Stimulated activated CD8-positive, alpha-beta memory T cell treated with anti-CD3 and anti-CD28 coated beads, Interleukin-15, amount 100 ng/mL, for 4 hours (primary cell): ENCODE results near the gene CSAG2.

ENCODE experiments used
- DNase-seq, 2 donors: peaks; one replicate each; pipeline ENCODE4 v3.0.0-alpha.2; 2020; ENCODE audit warnings: low read depth in 2 of 2

Gene CSAG2

DNA sequence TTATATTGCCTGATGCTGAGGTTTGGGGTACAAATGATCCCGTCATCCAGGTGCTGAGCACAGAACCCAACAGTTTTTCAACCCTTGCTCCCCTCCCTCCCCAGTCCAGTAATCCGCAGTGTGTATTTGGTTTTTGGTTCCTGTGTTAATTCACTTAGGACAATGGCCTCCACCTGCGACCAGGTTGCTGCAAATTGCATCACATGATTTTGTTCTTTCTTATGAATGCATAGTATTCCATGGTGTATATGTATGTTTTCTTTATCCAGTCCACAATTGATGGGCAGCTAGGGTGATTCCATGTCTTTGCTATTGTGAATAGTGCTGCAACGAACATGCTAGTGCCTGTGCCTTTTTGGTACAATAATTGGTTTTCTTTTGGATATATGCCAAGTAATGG lies 46.0 kb downstream of the CSAG2 start:
- no peak for DNase-seq

DNA sequence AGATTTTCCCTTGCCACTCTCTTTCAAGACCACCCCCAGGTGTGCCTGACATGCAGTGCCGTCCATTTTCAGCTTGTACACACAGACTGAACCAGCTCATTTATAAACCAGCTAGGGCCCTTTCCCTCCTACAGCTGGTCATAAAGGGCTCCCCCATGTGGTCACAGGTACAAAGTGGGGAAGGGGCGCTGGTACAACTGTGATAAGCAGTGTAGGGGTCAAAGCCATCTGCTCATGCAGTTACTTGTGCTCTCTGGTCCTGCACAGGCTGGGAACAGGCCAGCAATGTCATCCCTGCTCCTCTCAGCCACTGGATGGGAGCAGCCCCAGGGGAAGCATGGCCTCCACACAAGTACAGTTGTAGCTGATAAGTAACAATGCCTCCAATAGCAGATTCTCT lies 50.8 kb downstream of the CSAG2 start:
- DNase-seq: no peak
